T1000 (cell line): ENCODE measurements around the gene SPSB4.

Source experiments
- DNase-seq: peaks from one replicate; lab custom pipeline; 2025; ENCODE audit warnings: mixed read lengths; lab: John Stamatoyannopoulos, UW

The SPSB4 gene

DNA sequence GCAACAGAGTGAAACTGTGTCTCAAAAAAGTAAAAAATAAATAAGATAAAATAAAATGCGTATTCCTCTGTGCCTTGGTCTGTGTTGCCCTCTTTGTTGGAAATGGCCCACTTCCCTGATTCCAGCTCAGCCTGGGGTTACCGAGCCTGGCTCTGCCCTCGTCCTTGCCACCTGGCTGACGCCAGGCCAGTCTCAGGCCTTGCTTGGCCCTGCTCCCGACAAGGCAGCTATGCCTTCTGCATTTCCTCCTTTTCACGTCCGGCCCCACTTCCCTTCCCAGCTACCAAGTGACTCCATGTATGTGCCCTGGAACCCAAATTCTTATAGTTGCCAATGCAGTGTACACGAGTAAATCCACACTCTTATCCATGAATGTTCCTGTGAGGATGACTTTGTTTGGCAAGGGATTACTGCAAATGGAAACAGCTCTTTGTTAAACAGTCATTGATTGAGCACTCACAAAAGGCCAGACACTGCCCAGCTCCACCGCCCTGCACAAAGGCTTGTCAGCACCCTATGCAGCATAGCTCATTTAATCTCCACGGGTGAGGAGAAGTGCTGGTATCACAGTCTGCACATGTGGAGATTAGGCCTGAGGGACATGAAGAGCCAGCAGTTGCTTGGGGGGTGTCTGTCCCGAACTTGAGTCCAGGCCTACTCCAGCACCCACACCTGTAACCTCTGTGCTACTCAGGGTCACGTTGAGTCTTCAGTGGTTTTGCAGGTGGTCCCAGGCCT, 25.1 kb downstream of the SPSB4 start:
- no peak for DNase-seq

- no peak for DNase-seq
Measured at GRCh38 chr3:141076797-141077571, 25.8 kb downstream of the SPSB4 start.

DNA sequence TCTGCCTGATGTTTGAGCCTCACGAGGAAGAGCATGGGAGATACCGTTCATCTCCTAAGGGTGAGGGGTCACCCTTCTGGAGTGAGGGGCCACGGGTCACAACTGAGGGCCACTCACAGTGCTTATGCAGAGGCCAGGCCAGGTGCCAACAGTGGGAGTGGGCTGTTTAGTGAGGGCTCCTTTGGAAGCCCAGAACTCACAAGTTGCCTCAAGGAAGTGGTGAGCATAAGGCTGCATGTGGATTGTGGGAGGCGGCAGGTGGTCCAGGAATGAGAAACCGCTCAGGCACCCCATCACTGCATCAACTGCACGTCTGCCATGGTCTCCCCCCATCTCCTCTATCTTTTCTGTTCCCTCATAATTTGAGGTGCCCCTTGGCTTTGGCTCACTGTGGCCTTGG, 26.5 kb downstream of the SPSB4 start:
- no peak for DNase-seq

- DNase-seq, result no peak
Measured at GRCh38 chr3:141078200-141078599, 27.1 kb downstream of the SPSB4 start.

- DNase-seq, result no peak
Measured at GRCh38 chr3:141080431-141080830, 29.3 kb downstream of the SPSB4 start.

DNA sequence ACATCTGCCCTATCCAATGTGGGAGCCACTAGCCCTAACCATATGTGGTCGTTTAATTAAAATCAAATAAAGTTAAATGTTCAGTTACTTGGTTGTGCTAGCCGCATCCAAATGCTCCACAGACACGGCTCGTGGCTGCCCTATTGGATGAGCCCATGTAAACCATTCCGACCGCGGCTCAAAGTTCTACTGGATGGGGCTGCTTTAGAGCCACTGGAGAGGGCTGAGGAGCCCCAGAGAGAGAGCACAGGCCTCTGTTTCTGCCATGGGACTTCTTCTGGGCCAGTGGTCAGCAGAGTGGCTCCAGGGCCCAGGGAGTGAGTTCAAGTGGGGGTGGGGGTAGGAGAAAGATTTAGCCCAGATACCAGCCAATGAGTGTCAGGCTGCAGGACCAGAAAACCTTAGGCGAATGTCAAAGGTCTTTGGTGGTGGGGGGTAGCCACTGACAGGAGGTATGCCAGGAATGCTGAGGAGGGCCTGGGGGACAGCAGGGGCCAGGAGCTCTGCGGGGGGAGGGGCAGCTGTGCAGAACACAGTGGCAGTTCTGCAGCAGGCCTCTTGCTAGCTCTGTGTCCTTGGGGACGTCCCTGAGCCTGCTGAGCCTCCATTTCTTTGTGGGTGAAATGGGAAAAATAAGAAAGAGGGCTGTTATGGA, 30.1 kb downstream of the SPSB4 start:
- DNase-seq, result no peak

DNA sequence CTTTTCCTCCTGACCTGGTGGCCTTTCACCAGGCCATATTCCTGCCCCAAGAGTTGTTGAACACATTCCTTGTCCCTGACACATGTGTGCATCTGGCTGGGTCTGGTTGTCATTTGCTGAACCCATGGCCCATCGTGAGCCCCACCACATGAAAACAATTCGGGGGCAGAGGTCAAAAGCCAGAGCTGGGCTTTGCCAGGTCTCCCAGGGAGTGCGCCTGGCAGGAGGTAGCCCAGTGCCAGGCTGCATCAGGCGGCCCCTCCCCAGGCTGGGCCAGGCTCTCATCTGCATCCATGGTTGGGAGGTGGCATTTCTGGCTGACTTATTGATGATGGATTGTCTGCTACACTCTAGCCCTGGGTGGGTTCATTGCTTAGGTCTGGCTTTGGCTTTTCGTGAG, 30.9 kb downstream of the SPSB4 start:
- no peak for DNase-seq

GRCh38 chr3:141083226-141083625, 32.1 kb downstream of the SPSB4 start:
- DNase-seq, result no peak

- DNase-seq, result no peak
Measured at GRCh38 chr3:141083836-141084649, 32.9 kb downstream of the SPSB4 start.

- no peak for DNase-seq
Measured at GRCh38 chr3:141085343-141086070, 34.4 kb downstream of the SPSB4 start.

GRCh38 chr3:141086188-141086587, 35.0 kb downstream of the SPSB4 start:
- DNase-seq, result no peak

DNA sequence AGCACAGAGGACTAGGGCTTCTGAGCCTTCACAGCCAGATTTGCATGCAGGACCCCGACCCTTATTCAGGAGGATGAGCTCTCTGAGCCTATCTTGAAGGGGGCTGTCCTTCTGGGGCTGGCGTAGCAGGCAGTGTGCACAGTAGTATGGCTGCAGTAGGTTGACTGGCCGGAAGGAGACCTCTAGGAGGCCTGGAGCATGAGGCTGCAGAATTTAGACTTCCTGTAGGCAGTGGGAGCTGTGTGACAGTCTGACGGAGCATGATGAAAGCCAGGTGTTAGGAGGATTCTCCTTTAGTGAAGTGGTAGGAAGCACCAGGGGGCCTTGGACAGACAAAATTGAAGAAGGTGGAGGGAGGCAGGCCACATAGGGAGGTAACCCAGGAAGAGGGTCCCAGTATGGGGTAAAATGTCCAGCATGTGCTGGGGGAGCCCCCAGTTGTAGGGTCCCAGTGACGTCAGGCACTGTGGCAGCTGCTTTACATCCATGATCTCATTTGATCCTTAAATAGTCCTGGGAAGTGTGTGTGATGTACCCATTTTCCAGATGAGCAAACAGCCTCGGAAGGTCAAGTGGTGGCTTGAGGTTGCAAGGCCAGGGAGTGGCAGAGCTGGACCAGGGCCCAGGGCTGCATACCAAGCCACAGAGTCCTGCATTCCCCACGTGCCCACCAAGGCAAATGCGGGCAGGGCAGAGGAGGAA, 36.1 kb downstream of the SPSB4 start:
- DNase-seq, result no peak

GRCh38 chr3:141087778-141088130, 36.6 kb downstream of the SPSB4 start:
- no peak for DNase-seq

- no peak for DNase-seq
Measured at GRCh38 chr3:141089339-141090152, 38.4 kb downstream of the SPSB4 start.

DNA sequence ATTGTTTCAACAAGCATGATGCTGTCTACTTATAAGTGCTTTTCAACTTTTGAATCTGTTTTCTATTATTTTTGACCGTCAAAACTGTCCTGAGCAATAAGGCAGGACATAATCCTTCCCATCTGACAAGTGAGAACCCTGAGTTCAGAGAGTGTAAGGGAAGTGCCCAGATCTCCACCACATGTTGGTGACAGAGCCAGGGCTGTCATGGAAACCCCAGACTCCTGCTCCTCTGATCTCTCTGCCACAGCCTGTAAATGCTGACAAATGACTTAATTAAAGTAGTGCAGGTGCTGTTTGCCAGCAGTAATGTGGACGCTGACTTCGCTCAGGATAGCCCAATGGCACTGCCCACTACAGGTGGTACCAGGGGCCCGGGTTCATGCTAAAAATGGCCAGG, 40.3 kb downstream of the SPSB4 start:
- DNase-seq, result no peak

GRCh38 chr3:141092663-141093062, 41.5 kb downstream of the SPSB4 start:
- DNase-seq, result no peak

- no peak for DNase-seq
Measured at GRCh38 chr3:141093397-141093796, 42.2 kb downstream of the SPSB4 start.

GRCh38 chr3:141093971-141094684, 43.0 kb downstream of the SPSB4 start:
- DNase-seq, result no peak

GRCh38 chr3:141094790-141095545, 43.8 kb downstream of the SPSB4 start:
- no peak for DNase-seq
